ENCODE measurements around the gene RNF114. TPM values are rescaled to one million over a fixed set of nuclear protein-coding genes. Genes with fewer than 3 reads are reported as not detected.

Gene RNF114
- total RNA-seq, 1 donor from 2014 or later: 63.0 TPM

DNA sequence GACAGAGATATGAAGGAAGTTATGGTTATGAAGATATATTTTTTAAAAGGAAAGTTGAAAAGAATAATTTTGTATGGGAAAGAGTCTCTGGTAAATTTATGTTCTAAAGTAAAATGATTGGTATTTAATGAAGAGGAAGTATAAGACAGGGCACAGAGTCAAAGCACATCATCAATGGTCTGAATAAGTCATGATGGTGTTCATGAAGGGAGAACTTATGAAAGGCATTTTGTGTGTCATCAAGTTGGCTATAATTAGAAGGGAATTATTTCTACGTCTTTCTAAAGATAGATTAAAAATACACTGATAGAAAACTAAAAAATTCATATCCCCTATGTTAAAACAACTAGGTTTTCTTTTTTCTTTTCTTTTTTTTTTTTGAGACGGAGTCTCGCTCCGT is 25.2 kb downstream of the RNF114 start:
- H3K36me3 ChIP-seq: peaks cover 23% of the 10 kb centered on the region
- DNase-seq (no peak), ATAC-seq (no peak)
- no peak overlapping the region for H3K27ac ChIP-seq
- intact Hi-C loops (cut with DNase I): no loop called here
- no peaks in the 10 kb centered on the region for H3K4me1 ChIP-seq
- H3K27me3 ChIP-seq (ENCODE audit: low read depth): no peaks in the 10 kb centered on the region
- H3K4me3 ChIP-seq: no peak overlapping the region
- no peaks in the 10 kb centered on the region for H3K9me3 ChIP-seq
- TF ChIP-seq, protein P1, sequence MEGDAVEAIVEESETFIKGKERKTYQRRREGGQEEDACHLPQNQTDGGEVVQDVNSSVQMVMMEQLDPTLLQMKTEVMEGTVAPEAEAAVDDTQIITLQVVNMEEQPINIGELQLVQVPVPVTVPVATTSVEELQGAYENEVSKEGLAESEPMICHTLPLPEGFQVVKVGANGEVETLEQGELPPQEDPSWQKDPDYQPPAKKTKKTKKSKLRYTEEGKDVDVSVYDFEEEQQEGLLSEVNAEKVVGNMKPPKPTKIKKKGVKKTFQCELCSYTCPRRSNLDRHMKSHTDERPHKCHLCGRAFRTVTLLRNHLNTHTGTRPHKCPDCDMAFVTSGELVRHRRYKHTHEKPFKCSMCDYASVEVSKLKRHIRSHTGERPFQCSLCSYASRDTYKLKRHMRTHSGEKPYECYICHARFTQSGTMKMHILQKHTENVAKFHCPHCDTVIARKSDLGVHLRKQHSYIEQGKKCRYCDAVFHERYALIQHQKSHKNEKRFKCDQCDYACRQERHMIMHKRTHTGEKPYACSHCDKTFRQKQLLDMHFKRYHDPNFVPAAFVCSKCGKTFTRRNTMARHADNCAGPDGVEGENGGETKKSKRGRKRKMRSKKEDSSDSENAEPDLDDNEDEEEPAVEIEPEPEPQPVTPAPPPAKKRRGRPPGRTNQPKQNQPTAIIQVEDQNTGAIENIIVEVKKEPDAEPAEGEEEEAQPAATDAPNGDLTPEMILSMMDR (IDR thresholded peaks at IDR 0.05): no peak

DNA sequence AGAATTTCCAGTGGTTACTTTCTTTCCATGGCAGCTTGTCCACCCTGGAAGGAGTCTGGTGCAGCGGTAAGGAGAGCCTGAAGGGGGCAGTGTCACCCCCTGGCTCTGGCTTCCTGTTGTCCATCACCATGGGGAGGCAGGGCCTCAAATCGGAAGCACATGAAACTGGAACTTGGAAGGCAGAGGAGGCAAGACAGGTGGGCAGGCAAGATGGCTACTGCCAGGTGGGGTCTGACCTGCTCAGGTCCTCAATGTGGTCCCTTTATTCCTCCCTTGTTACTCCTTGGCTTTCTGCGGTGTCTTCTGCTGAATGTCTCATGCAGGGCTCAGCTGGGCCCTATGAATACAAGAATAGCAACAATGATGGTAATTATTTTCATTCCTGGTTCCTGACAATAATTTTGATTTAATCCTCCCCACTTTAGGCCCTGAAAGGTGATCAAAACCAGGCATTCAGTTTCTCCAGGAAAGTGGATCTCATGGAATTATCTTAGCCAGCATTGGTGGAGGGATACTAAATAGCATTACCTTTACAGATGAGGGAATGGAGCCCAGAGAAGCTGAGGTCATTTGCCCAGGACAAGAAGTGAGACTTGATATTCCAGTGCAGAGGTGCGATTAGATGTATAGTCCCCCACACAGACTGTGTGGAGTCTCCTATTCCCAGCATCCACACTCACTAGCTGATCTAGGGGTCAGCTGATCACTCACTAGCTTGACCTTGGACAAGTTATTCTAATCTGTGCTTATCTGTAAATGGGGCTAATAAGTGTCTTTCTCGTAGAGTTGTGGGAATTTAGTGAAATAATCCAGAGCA is 29.0 kb downstream of the RNF114 start:
- DNase-seq: no peak

DNA sequence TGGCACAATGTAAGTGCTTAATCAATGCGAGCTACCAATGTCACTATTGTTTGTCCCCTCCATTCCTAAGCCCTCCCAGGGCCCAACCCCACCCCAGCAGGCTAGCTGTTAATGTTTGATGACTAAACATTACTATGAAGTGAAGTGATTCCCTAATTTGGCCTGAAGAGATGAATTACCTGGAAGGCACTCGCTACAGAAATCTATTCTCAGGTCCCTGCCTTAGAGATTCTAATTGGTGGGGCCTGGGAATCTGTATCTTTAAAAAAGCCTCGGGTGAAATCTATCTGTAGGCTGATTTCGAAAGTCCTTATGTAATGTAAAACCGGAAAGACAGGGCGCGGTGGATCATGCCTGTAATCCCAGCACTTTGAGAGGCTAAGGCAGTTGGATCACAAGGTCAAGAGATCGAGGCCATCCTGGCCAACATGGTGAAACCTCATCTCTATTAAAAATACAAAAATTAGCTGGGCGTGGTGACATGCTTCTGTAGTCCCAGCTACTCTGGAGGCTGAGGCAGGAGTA is 29.6 kb downstream of the RNF114 start:
- Histone ChIP-seq H3K9me3 (no peaks in the 10 kb centered on the region), H3K36me3 (no peaks in the 10 kb centered on the region), H3K4me1 (no peaks in the 10 kb centered on the region), H3K27ac (no peak overlapping the region), H3K27me3 (ENCODE audit: low read depth) (no peaks in the 10 kb centered on the region), H3K4me3 (no peak overlapping the region)
- intact Hi-C loops (cut with DNase I): no loop called here
- no peak for DNase-seq
- TF ChIP-seq, protein P1 (IDR thresholded peaks at IDR 0.05): no peak
- peak in 1 of 2 donors; percentile 22 for ATAC-seq

More for the DNA sequence above, 29.0 kb downstream of the RNF114 start:
- Histone ChIP-seq H3K9me3 (no peaks in the 10 kb centered on the region), H3K36me3 (no peaks in the 10 kb centered on the region), H3K4me1 (no peaks in the 10 kb centered on the region), H3K27me3 (ENCODE audit: low read depth) (no peaks in the 10 kb centered on the region), H3K4me3 (no peak overlapping the region), H3K27ac (no peak overlapping the region)
- intact Hi-C loops (cut with DNase I): no loop called here
- ATAC-seq: peak; percentile 65 to 75
- TF ChIP-seq, protein P1 (IDR thresholded peaks at IDR 0.05): peak; percentile 48

DNA sequence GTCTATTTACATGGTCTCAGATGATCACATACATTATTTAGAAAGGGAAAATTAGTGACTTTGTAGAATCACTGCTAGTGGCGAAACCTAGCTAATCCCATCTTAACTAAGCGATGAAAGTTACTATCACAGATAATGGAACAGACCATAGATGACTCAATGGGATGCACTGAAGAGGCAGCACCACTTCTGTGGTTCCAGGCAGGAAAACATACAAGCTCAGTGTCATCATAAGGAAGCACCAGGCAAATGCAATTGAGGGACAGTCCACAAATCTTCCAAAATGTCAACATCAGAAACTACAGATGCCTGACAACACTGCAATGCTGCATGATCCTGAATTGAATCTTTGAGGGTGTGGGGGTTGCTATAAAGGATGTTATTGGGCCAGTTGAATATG is 30.7 kb downstream of the RNF114 start:
- TF ChIP-seq, protein P1 (IDR thresholded peaks at IDR 0.05): no peak
- H3K27me3 ChIP-seq (ENCODE audit: low read depth): no peaks in the 10 kb centered on the region
- no peaks in the 10 kb centered on the region for H3K4me1 ChIP-seq
- no peaks in the 10 kb centered on the region for H3K9me3 ChIP-seq
- DNase-seq (no peak), ATAC-seq (no peak)
- no peaks in the 10 kb centered on the region for H3K36me3 ChIP-seq
- intact Hi-C loops (cut with DNase I): no loop called here
- H3K27ac ChIP-seq: no peak overlapping the region
- H3K4me3 ChIP-seq: no peak overlapping the region

DNA sequence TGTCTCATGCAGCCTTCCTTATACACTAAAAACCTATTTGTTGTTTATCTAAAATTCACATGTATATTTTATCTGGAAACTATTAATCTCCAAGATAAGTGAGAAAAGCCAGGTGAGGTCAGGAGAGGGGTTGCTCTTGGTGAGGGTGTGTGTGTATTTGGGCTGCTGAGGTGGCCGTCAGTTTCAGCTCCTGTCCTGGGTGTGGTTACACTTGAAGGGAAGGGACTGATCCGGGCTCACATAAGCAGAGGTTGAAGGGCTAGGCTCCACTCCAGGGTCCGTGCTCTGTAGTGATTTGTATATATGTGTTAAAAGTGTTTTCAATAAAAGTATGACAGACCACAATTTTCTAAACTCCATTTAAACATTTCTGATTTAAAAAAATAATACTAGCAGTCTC is 33.0 kb downstream of the RNF114 start:
- ATAC-seq: no peak
- intact Hi-C loops (cut with DNase I): no loop called here

More for the DNA sequence above, 33.0 kb downstream of the RNF114 start:
- Histone ChIP-seq H3K27ac (peak overlapping the region; percentile 10), H3K4me1 (no peaks in the 10 kb centered on the region), H3K36me3 (no peaks in the 10 kb centered on the region), H3K4me3 (no peak overlapping the region), H3K27me3 (ENCODE audit: low read depth) (no peaks in the 10 kb centered on the region), H3K9me3 (no peaks in the 10 kb centered on the region)
- TF ChIP-seq, protein P1 (IDR thresholded peaks at IDR 0.05): no peak
- no peak for DNase-seq

Data from lower lobe of right lung (tissue), 2 donors.